RPMI7951 (cell line): ENCODE measurements around the gene WIPF3. TPM values are rescaled to one million over a fixed set of nuclear protein-coding genes. Genes with fewer than 3 reads are reported as not detected.
A peak's percentile ranks its signal among the peaks of the same experiment; 100 is the strongest.
"Not testable (repeated sequence)": the region's sequence is repeated elsewhere in the genome, so short reads cannot be mapped to it uniquely, and the experiment has no call there.

Experiments used
- DNase-seq: peaks from one replicate; pipeline ENCODE4 v3.0.0-alpha.2; 2012; ENCODE audit warnings: low read depth
- total RNA-seq: library from RNA; depleted of rRNA; stranded (reverse); fragments of >200 nt; shearing (Covaris generic); gene quantifications from 2 replicates; pipeline ENCODE4 v1.2.3, GENCODE V29; 2014

The WIPF3 gene
- total RNA-seq, 1 experiment from 2014 or later: not detected

GRCh38 chr7:29878081-29878688, 71.9 kb downstream of the WIPF3 start:
- DNase-seq: peak; percentile 55

- peak; percentile 51 for DNase-seq
Observed at GRCh38 chr7:29879609-29880008, 73.3 kb downstream of the WIPF3 start.

GRCh38 chr7:29881724-29882123, 75.4 kb downstream of the WIPF3 start:
- no peak for DNase-seq

GRCh38 chr7:29882481-29882880, 76.2 kb downstream of the WIPF3 start:
- no peak for DNase-seq

GRCh38 chr7:29883462-29884398, 77.4 kb downstream of the WIPF3 start:
- DNase-seq: no peak

GRCh38 chr7:29884399-29885272, 78.3 kb downstream of the WIPF3 start:
- DNase-seq: no peak

- no peak for DNase-seq
Observed at GRCh38 chr7:29885626-29886025, 79.3 kb downstream of the WIPF3 start.

- no peak for DNase-seq
Observed at GRCh38 chr7:29886827-29887226, 80.5 kb downstream of the WIPF3 start.

GRCh38 chr7:29888006-29888405, 81.7 kb downstream of the WIPF3 start:
- DNase-seq: no peak

GRCh38 chr7:29889288-29889687, 83.0 kb downstream of the WIPF3 start:
- DNase-seq: no peak

GRCh38 chr7:29890251-29890650, 83.9 kb downstream of the WIPF3 start:
- DNase-seq: no peak

GRCh38 chr7:29890786-29891185, 84.5 kb downstream of the WIPF3 start:
- not testable (repeated sequence) for DNase-seq

- no peak for DNase-seq
Observed at GRCh38 chr7:29891766-29892165, 85.5 kb downstream of the WIPF3 start.

- no peak for DNase-seq
Observed at GRCh38 chr7:29892231-29892630, 85.9 kb downstream of the WIPF3 start.

GRCh38 chr7:29893351-29893965, 87.2 kb downstream of the WIPF3 start:
- DNase-seq: no peak

GRCh38 chr7:29894256-29894655, 87.9 kb downstream of the WIPF3 start:
- DNase-seq: no peak

GRCh38 chr7:29895559-29895958, 89.3 kb downstream of the WIPF3 start:
- DNase-seq: no peak

GRCh38 chr7:29896685-29897411, 90.5 kb downstream of the WIPF3 start:
- DNase-seq: no peak

GRCh38 chr7:29898301-29898700, 92.0 kb downstream of the WIPF3 start:
- no peak for DNase-seq

GRCh38 chr7:29900745-29901144, 94.4 kb downstream of the WIPF3 start:
- no peak for DNase-seq
